ENCODE results near the gene REST. TPM values are rescaled to one million over a fixed set of nuclear protein-coding genes. Genes with fewer than 3 reads are reported as not detected.

The REST gene
- total and polyA plus RNA-seq, 2 donors (not counting 3 experiments of a cell fraction or from before 2014, with no cell fraction given) = 7.0 to 45.9 TPM

DNA sequence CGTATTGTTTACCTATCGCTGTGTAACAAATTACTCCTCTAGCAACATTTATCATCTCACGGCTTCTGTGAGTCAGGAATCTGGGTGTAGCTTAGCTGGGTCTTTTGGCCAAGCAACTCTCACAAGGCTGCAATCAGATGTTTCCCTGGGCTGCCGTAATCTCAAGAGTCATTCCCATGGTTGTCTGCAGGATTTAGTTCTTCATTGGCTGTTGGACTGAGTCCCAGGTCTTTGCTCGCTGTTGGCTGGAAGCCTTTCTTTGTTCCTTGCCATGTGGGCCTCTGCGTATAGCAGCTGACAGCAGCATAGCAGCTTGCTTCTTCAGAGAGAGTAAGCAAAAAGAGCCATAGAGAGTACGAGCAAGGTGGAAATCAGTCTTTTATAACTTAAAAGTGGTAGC is 87.8 kb downstream of the REST start:
- CTCF ChIA-PET = interaction anchor here (0.7 to 1.5 kb wide), 5 partner anchors 10 to 35 kb away, joined by 3 to 7 read pairs (median 4); no protein-coding TSS in a partner anchor
- POLR2A ChIA-PET = interaction anchor here (0.6 to 2.1 kb wide), 4 partner anchors 14 to 18 kb away, joined by 3 to 6 read pairs (median 4); partner anchors contain the start of genes NOA1 and POLR2B
- Histone ChIP-seq H2AFZ (ENCODE audit: low read depth, low read length) (no peak overlapping the region), H3K9ac (replicated peaks; ENCODE audit: extremely low read depth, insufficient read depth, low read length) (no peak overlapping the region), H3K4me2 (ENCODE audit: insufficient read depth, low read length) (no peak overlapping the region), H3K4me3 (replicated peaks in 1 of 3; ENCODE audit: insufficient read depth in 1 of 3, low read depth in 1 of 3, low read length in 3 of 3) (no peak overlapping the region), H3K4me1 (ENCODE audit: control insufficient read depth, extremely low read depth, insufficient read depth, low read length) (peaks cover 5% of the 10 kb centered on the region), H3K27ac (ENCODE audit: insufficient read depth, low read depth, low read length) (peak overlapping the region; percentile 60), H3K27me3 (ENCODE audit: control insufficient read depth in 2 of 2, insufficient read depth in 2 of 2, low read length in 2 of 2) (no peaks in the 10 kb centered on the region), H3K36me3 (ENCODE audit: control insufficient read depth in 2 of 2, extremely low read depth in 1 of 2, insufficient read depth in 2 of 2, low read length in 2 of 2) (peaks cover 12 to 28% of the 10 kb centered on the region in 2 experiments), H4K20me1 (replicated peaks; ENCODE audit: control insufficient read depth, extremely low read depth, insufficient read depth, low read length) (no peaks in the 10 kb centered on the region), H3K9me1 (replicated peaks; ENCODE audit: control insufficient read depth, extremely low read depth, insufficient read depth, low read length) (no peaks in the 10 kb centered on the region), H3K79me2 (ENCODE audit: control insufficient read depth, insufficient read depth, low read length) (peaks cover 59% of the 10 kb centered on the region), H3K9me3 (replicated peaks; ENCODE audit: control insufficient read depth, insufficient read depth, low read length) (no peaks in the 10 kb centered on the region)
- dilution Hi-C loops (cut with MboI; ENCODE audit: extremely low pct_ligation_motif_present, low sequenced_read_pairs) (no loop called here), intact Hi-C loops (cut with micrococcal nuclease) (no loop called here)
- peak; percentile 74 for FAIRE-seq
- no peak for TF ChIP-seq FOS (IDR thresholded peaks at IDR 0.05; ENCODE audit: borderline replicate concordance, insufficient read depth, low read length)
- TF ChIP-seq, protein P1, sequence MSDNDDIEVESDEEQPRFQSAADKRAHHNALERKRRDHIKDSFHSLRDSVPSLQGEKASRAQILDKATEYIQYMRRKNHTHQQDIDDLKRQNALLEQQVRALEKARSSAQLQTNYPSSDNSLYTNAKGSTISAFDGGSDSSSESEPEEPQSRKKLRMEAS (IDR thresholded peaks at IDR 0.05; ENCODE audit: insufficient read depth, insufficient read length) = peak; percentile 42
- BruUV-seq (replicated peaks) = no TSS peak
- DNase-seq (ENCODE audit: low read depth, low spot score) = peak; percentile 98

DNA sequence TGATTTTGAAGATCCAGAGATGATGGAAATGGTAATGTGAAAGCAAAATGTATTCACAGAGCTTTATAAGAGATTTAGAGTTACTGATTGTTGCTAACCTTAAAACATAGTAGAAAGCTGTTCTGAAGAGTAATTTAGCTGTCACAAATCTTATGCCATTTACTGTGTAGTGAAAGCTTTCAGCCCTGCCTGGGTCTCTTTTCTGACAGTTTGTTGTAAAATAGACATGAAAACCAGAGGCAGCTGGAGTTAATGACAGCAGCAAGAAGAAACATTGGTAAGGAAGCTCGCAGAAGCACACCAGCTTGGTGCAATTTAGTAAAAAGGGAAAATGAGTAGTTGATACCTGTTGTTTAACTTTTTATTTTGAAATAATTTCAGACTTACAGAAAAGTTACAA is 92.1 kb downstream of the REST start:
- no peak overlapping the region for H3K4me3 ChIP-seq (replicated peaks in 1 of 3; ENCODE audit: insufficient read depth in 1 of 3, low read depth in 1 of 3, low read length in 3 of 3)
- peaks cover 16 to 36% of the 10 kb centered on the region in 2 experiments for H3K36me3 ChIP-seq (ENCODE audit: control insufficient read depth in 2 of 2, extremely low read depth in 1 of 2, insufficient read depth in 2 of 2, low read length in 2 of 2)
- FAIRE-seq = no peak
- TF ChIP-seq, protein P1 (IDR thresholded peaks at IDR 0.05; ENCODE audit: insufficient read depth, insufficient read length) = no peak
- no peak for TF ChIP-seq GATA2 (IDR thresholded peaks at IDR 0.05; ENCODE audit: insufficient read depth, insufficient read length, low read depth, low read length)
- no peak for TF ChIP-seq FOS (IDR thresholded peaks at IDR 0.05; ENCODE audit: borderline replicate concordance, insufficient read depth, low read length)
- no peak for TF ChIP-seq EZH2 (IDR thresholded peaks at IDR 0.05; ENCODE audit: borderline replicate concordance, low read depth, low read length, severe bottlenecking)
- TF ChIP-seq MYC (IDR thresholded peaks at IDR 0.05; ENCODE audit: low read depth, low read length) = no peak
- TF ChIP-seq, protein P2, sequence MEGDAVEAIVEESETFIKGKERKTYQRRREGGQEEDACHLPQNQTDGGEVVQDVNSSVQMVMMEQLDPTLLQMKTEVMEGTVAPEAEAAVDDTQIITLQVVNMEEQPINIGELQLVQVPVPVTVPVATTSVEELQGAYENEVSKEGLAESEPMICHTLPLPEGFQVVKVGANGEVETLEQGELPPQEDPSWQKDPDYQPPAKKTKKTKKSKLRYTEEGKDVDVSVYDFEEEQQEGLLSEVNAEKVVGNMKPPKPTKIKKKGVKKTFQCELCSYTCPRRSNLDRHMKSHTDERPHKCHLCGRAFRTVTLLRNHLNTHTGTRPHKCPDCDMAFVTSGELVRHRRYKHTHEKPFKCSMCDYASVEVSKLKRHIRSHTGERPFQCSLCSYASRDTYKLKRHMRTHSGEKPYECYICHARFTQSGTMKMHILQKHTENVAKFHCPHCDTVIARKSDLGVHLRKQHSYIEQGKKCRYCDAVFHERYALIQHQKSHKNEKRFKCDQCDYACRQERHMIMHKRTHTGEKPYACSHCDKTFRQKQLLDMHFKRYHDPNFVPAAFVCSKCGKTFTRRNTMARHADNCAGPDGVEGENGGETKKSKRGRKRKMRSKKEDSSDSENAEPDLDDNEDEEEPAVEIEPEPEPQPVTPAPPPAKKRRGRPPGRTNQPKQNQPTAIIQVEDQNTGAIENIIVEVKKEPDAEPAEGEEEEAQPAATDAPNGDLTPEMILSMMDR (IDR thresholded peaks at IDR 0.05; ENCODE audit: extremely low read depth in 1 of 2, insufficient read depth in 1 of 2, low read depth in 1 of 2, low read length in 2 of 2) = no peak
- no peak for TF ChIP-seq POLR2AphosphoS5 (IDR thresholded peaks at IDR 0.05; ENCODE audit: insufficient read depth, low read depth, low read length)
- no peak for TF ChIP-seq POLR2A (IDR thresholded peaks at IDR 0.05; ENCODE audit: low read depth, low read length)
- TF ChIP-seq JUN (IDR thresholded peaks at IDR 0.05; ENCODE audit: borderline replicate concordance, insufficient read depth, insufficient read length, low read depth) = no peak
- dilution Hi-C loops (cut with MboI; ENCODE audit: extremely low pct_ligation_motif_present, low sequenced_read_pairs) = no loop called here
- no TSS peak for BruUV-seq (replicated peaks)
- no peak overlapping the region for H3K9ac ChIP-seq (replicated peaks; ENCODE audit: extremely low read depth, insufficient read depth, low read length)
- no peaks in the 10 kb centered on the region for H3K27me3 ChIP-seq (ENCODE audit: control insufficient read depth in 2 of 2, insufficient read depth in 2 of 2, low read length in 2 of 2)
- no peaks in the 10 kb centered on the region for H3K9me3 ChIP-seq (replicated peaks; ENCODE audit: control insufficient read depth, insufficient read depth, low read length)
- H3K4me1 ChIP-seq (ENCODE audit: control insufficient read depth, extremely low read depth, insufficient read depth, low read length) = peaks cover 5% of the 10 kb centered on the region
- H3K4me2 ChIP-seq (ENCODE audit: insufficient read depth, low read length) = no peak overlapping the region
- intact Hi-C loops (cut with micrococcal nuclease) = no loop called here
- ChIA-PET CTCF (no interaction called here), POLR2A (no interaction called here)
- no peaks in the 10 kb centered on the region for H3K9me1 ChIP-seq (replicated peaks; ENCODE audit: control insufficient read depth, extremely low read depth, insufficient read depth, low read length)
- no peaks in the 10 kb centered on the region for H4K20me1 ChIP-seq (replicated peaks; ENCODE audit: control insufficient read depth, extremely low read depth, insufficient read depth, low read length)
- no peak overlapping the region for H3K27ac ChIP-seq (ENCODE audit: insufficient read depth, low read depth, low read length)
- H2AFZ ChIP-seq (ENCODE audit: low read depth, low read length) = no peak overlapping the region
- no peak for DNase-seq (ENCODE audit: low read depth, low spot score)
- H3K79me2 ChIP-seq (ENCODE audit: control insufficient read depth, insufficient read depth, low read length) = peaks cover 38% of the 10 kb centered on the region

All from endothelial cell of umbilical vein (primary cell).